Activated naive CD4-positive, alpha-beta T cell treated with anti-CD3 and anti-CD28 coated beads, Interleukin-2, amount 50 U/mL, for 24 hours (primary cell): ENCODE data around the gene TSPAN11.
"Not testable (repeated sequence)": the region's sequence is repeated elsewhere in the genome, so short reads cannot be mapped to it uniquely, and the experiment has no call there.

Experiments used
- H3K27ac Mint-ChIP-seq: one replicate; pipeline ENCODE4 v1.8.0; 2021; ENCODE audit warnings: mild to moderate bottlenecking, mixed read lengths
- H3K27me3 Mint-ChIP-seq: one replicate; pipeline ENCODE4 v1.8.0; 2021; ENCODE audit warnings: mixed read lengths
- H3K36me3 Mint-ChIP-seq: one replicate; pipeline ENCODE4 v1.8.0; 2021; ENCODE audit warnings: mixed read lengths
- H3K4me1 Mint-ChIP-seq: one replicate; pipeline ENCODE4 v1.8.0; 2021; ENCODE audit warnings: mixed read lengths
- H3K4me3 Mint-ChIP-seq: one replicate; pipeline ENCODE4 v1.8.0; 2021; ENCODE audit warnings: mild to moderate bottlenecking, mixed read lengths
- H3K9me3 Mint-ChIP-seq: one replicate; pipeline ENCODE4 v1.8.0; 2021; ENCODE audit warnings: mixed read lengths

TSPAN11 gene

GRCh38 chr12:31008241-31008761, 81.8 kb downstream of the TSPAN11 start:
- no peaks in the 10 kb centered on the region for H3K36me3 Mint-ChIP-seq
- H3K4me1 Mint-ChIP-seq: no peaks in the 10 kb centered on the region
- no peaks in the 10 kb centered on the region for H3K9me3 Mint-ChIP-seq
- H3K27ac Mint-ChIP-seq: no peak overlapping the region
- H3K27me3 Mint-ChIP-seq: no peaks in the 10 kb centered on the region
- no peak overlapping the region for H3K4me3 Mint-ChIP-seq

- Mint-ChIP-seq H3K27me3 (no peaks in the 10 kb centered on the region), H3K27ac (no peak overlapping the region), H3K4me1 (no peaks in the 10 kb centered on the region), H3K9me3 (no peaks in the 10 kb centered on the region), H3K4me3 (no peak overlapping the region), H3K36me3 (no peaks in the 10 kb centered on the region)
Measured at GRCh38 chr12:31008961-31009840, 82.7 kb downstream of the TSPAN11 start.

GRCh38 chr12:31009976-31010375, 83.4 kb downstream of the TSPAN11 start:
- Mint-ChIP-seq H3K27me3 (no peaks in the 10 kb centered on the region), H3K9me3 (no peaks in the 10 kb centered on the region), H3K4me3 (no peak overlapping the region), H3K4me1 (no peaks in the 10 kb centered on the region), H3K36me3 (no peaks in the 10 kb centered on the region), H3K27ac (no peak overlapping the region)

- H3K4me3 Mint-ChIP-seq: no peak overlapping the region
- no peaks in the 10 kb centered on the region for H3K27me3 Mint-ChIP-seq
- H3K27ac Mint-ChIP-seq: no peak overlapping the region
- no peaks in the 10 kb centered on the region for H3K36me3 Mint-ChIP-seq
- H3K4me1 Mint-ChIP-seq: no peaks in the 10 kb centered on the region
- H3K9me3 Mint-ChIP-seq: no peaks in the 10 kb centered on the region
Measured at GRCh38 chr12:31011336-31011735, 84.8 kb downstream of the TSPAN11 start.

- no peak overlapping the region for H3K27ac Mint-ChIP-seq
- H3K4me1 Mint-ChIP-seq: no peaks in the 10 kb centered on the region
- no peaks in the 10 kb centered on the region for H3K36me3 Mint-ChIP-seq
- no peaks in the 10 kb centered on the region for H3K9me3 Mint-ChIP-seq
- no peak overlapping the region for H3K4me3 Mint-ChIP-seq
- H3K27me3 Mint-ChIP-seq: no peaks in the 10 kb centered on the region
Measured at GRCh38 chr12:31011746-31012566, 85.4 kb downstream of the TSPAN11 start.

- not testable (repeated sequence) for H3K27ac Mint-ChIP-seq, H3K27me3 Mint-ChIP-seq, H3K9me3 Mint-ChIP-seq, H3K36me3 Mint-ChIP-seq, H3K4me1 Mint-ChIP-seq, H3K4me3 Mint-ChIP-seq
Measured at GRCh38 chr12:31012567-31012891, 86.0 kb downstream of the TSPAN11 start.

- no peaks in the 10 kb centered on the region for H3K4me1 Mint-ChIP-seq
- H3K36me3 Mint-ChIP-seq: no peaks in the 10 kb centered on the region
- no peak overlapping the region for H3K4me3 Mint-ChIP-seq
- peaks cover 1% of the 10 kb centered on the region for H3K27me3 Mint-ChIP-seq
- H3K9me3 Mint-ChIP-seq: no peaks in the 10 kb centered on the region
- no peak overlapping the region for H3K27ac Mint-ChIP-seq
Measured at GRCh38 chr12:31015215-31015614, 88.7 kb downstream of the TSPAN11 start.

- H3K27ac Mint-ChIP-seq: no peak overlapping the region
- no peaks in the 10 kb centered on the region for H3K9me3 Mint-ChIP-seq
- no peaks in the 10 kb centered on the region for H3K4me1 Mint-ChIP-seq
- H3K4me3 Mint-ChIP-seq: no peak overlapping the region
- H3K36me3 Mint-ChIP-seq: no peaks in the 10 kb centered on the region
- H3K27me3 Mint-ChIP-seq: peaks cover 2% of the 10 kb centered on the region
Measured at GRCh38 chr12:31016057-31016456, 89.5 kb downstream of the TSPAN11 start.

- H3K9me3 Mint-ChIP-seq: no peaks in the 10 kb centered on the region
- H3K4me3 Mint-ChIP-seq: no peak overlapping the region
- H3K27ac Mint-ChIP-seq: no peak overlapping the region
- peaks cover 2% of the 10 kb centered on the region for H3K27me3 Mint-ChIP-seq
- H3K36me3 Mint-ChIP-seq: no peaks in the 10 kb centered on the region
- H3K4me1 Mint-ChIP-seq: no peaks in the 10 kb centered on the region
Measured at GRCh38 chr12:31017535-31017934, 91.0 kb downstream of the TSPAN11 start.

- H3K27ac Mint-ChIP-seq: no peak overlapping the region
- no peak overlapping the region for H3K4me3 Mint-ChIP-seq
- no peaks in the 10 kb centered on the region for H3K36me3 Mint-ChIP-seq
- peaks cover 2% of the 10 kb centered on the region for H3K27me3 Mint-ChIP-seq
- H3K4me1 Mint-ChIP-seq: no peaks in the 10 kb centered on the region
- H3K9me3 Mint-ChIP-seq: no peaks in the 10 kb centered on the region
Measured at GRCh38 chr12:31018106-31018789, 91.7 kb downstream of the TSPAN11 start.

- Mint-ChIP-seq H3K36me3 (no peaks in the 10 kb centered on the region), H3K27me3 (peaks cover 2% of the 10 kb centered on the region), H3K9me3 (no peaks in the 10 kb centered on the region), H3K4me3 (no peak overlapping the region), H3K4me1 (no peaks in the 10 kb centered on the region), H3K27ac (no peak overlapping the region)
Measured at GRCh38 chr12:31018790-31019505, 92.4 kb downstream of the TSPAN11 start.

- Mint-ChIP-seq H3K9me3 (no peaks in the 10 kb centered on the region), H3K36me3 (no peaks in the 10 kb centered on the region), H3K27ac (no peak overlapping the region), H3K27me3 (peaks cover 2% of the 10 kb centered on the region), H3K4me3 (no peak overlapping the region), H3K4me1 (no peaks in the 10 kb centered on the region)
Measured at GRCh38 chr12:31019561-31019960, 93.0 kb downstream of the TSPAN11 start.

GRCh38 chr12:31019976-31020375, 93.4 kb downstream of the TSPAN11 start:
- H3K27me3 Mint-ChIP-seq: peaks cover 2% of the 10 kb centered on the region
- H3K9me3 Mint-ChIP-seq: no peaks in the 10 kb centered on the region
- H3K36me3 Mint-ChIP-seq: no peaks in the 10 kb centered on the region
- H3K4me3 Mint-ChIP-seq: no peak overlapping the region
- no peaks in the 10 kb centered on the region for H3K4me1 Mint-ChIP-seq
- H3K27ac Mint-ChIP-seq: no peak overlapping the region

- no peak overlapping the region for H3K27ac Mint-ChIP-seq
- H3K4me1 Mint-ChIP-seq: no peaks in the 10 kb centered on the region
Measured at GRCh38 chr12:31020385-31021166, 94.0 kb downstream of the TSPAN11 start.

More at GRCh38 chr12:31020385-31021166, 94.0 kb downstream of the TSPAN11 start:
- Mint-ChIP-seq H3K9me3 (no peaks in the 10 kb centered on the region), H3K4me3 (no peak overlapping the region), H3K36me3 (no peaks in the 10 kb centered on the region), H3K27me3 (peaks cover 2% of the 10 kb centered on the region)
